Right atrium auricular region (tissue), 2 donors: ENCODE measurements around the gene CHD9. TPM values are rescaled to one million over a fixed set of nuclear protein-coding genes. Genes with fewer than 3 reads are reported as not detected.

ENCODE experiments used
- DNase-seq: peaks from one replicate; pipeline ENCODE4 v3.0.0-alpha.2; 2019; ENCODE audit warnings: low spot score
- H3K27ac ChIP-seq, 2 donors: fragments of 200-600 bp; sonication (generic); 1 replicate in 1 of 2; 2 replicates in 1 of 2; pipeline ENCODE4 v1.5.1; 2016 to 2019
- H3K27me3 ChIP-seq, 2 donors: fragments of 200-600 bp; sonication (generic); one replicate each; pipeline versions ENCODE4 v1.5.1 to v1.6.0; 2017 to 2019
- H3K36me3 ChIP-seq: fragments of 200-600 bp; sonication (generic); one replicate; pipeline ENCODE4 v1.5.1; 2016
- H3K4me1 ChIP-seq, 2 donors: fragments of 200-600 bp; sonication (generic); one replicate each; pipeline versions ENCODE4 v1.5.1 to v1.6.0; 2017 to 2019
- H3K4me3 ChIP-seq, 2 donors: fragments of 200-600 bp; sonication (generic); 1 replicate in 1 of 2; 2 replicates in 1 of 2; pipeline ENCODE4 v1.5.1; 2017 to 2019; ENCODE audit warnings: mild to moderate bottlenecking in 1 of 2, moderate library complexity in 1 of 2
- H3K9me3 ChIP-seq, 2 donors: fragments of 200-600 bp; sonication (generic); one replicate each; pipeline ENCODE4 v1.5.1; 2019
- CTCF ChIP-seq, 2 donors: fragments of 200-600 bp; sonication (generic); IDR thresholded peaks; one replicate each; pipeline ENCODE4 v1.5.1; 2019; ENCODE audit warnings: antibody characterized with exemption in 2 of 2
- total RNA-seq, 2 donors: library from RNA; depleted of rRNA; stranded (reverse); fragments of >200 nt; gene quantifications; one replicate each; pipeline ENCODE4 v1.1.0, GENCODE V29; 2016

The CHD9 gene
- total RNA-seq, 2 donors from 2014 or later, result 49.8 to 54.1 TPM

- no peaks in the 10 kb centered on the region for H3K27me3 ChIP-seq
- no peak overlapping the region for H3K4me3 ChIP-seq
- no peak for TF ChIP-seq CTCF (IDR thresholded peaks at IDR 0.05)
- no peak for DNase-seq
- H3K4me1 ChIP-seq, result peaks cover 0 to 84% of the 10 kb centered on the region in 2 donors
- H3K36me3 ChIP-seq, result no peaks in the 10 kb centered on the region
- no peaks in the 10 kb centered on the region for H3K9me3 ChIP-seq
- peak overlapping the region; percentile 52 to 78 for H3K27ac ChIP-seq
These were observed 30.0 kb downstream of the CHD9 start for GRCh38 chr16:53084746-53085334.

GRCh38 chr16:53085369-53085843 lies 30.6 kb downstream of the CHD9 start:
- peaks cover 0 to 84% of the 10 kb centered on the region in 2 donors for H3K4me1 ChIP-seq
- no peaks in the 10 kb centered on the region for H3K36me3 ChIP-seq
- no peaks in the 10 kb centered on the region for H3K9me3 ChIP-seq
- no peak for TF ChIP-seq CTCF (IDR thresholded peaks at IDR 0.05)
- H3K4me3 ChIP-seq, result no peak overlapping the region
- DNase-seq, result no peak
- H3K27me3 ChIP-seq, result no peaks in the 10 kb centered on the region
- peak overlapping the region; percentile 52 to 78 for H3K27ac ChIP-seq

GRCh38 chr16:53085931-53086421 lies 31.2 kb downstream of the CHD9 start:
- Histone ChIP-seq H3K27me3 (no peaks in the 10 kb centered on the region), H3K36me3 (no peaks in the 10 kb centered on the region), H3K4me3 (no peak overlapping the region), H3K27ac (peak overlapping the region; percentile 52 to 78), H3K4me1 (peaks cover 0 to 85% of the 10 kb centered on the region in 2 donors), H3K9me3 (no peaks in the 10 kb centered on the region)
- DNase-seq, result no peak
- TF ChIP-seq CTCF (IDR thresholded peaks at IDR 0.05), result no peak

GRCh38 chr16:53087101-53087500 lies 32.3 kb downstream of the CHD9 start:
- peak overlapping the region; percentile 52 to 78 for H3K27ac ChIP-seq
- H3K4me1 ChIP-seq, result peaks cover 4 to 89% of the 10 kb centered on the region in 2 donors
- no peak for DNase-seq
- no peaks in the 10 kb centered on the region for H3K36me3 ChIP-seq
- no peak overlapping the region for H3K4me3 ChIP-seq
- TF ChIP-seq CTCF (IDR thresholded peaks at IDR 0.05), result no peak
- H3K9me3 ChIP-seq, result no peaks in the 10 kb centered on the region
- no peaks in the 10 kb centered on the region for H3K27me3 ChIP-seq

GRCh38 chr16:53089434-53090285 lies 34.9 kb downstream of the CHD9 start:
- Histone ChIP-seq H3K27ac (peak overlapping the region; percentile 71 to 86), H3K9me3 (no peaks in the 10 kb centered on the region), H3K36me3 (no peaks in the 10 kb centered on the region), H3K4me1 (peaks cover 4 to 89% of the 10 kb centered on the region in 2 donors), H3K27me3 (no peaks in the 10 kb centered on the region), H3K4me3 (no peak overlapping the region)
- DNase-seq, result no peak
- TF ChIP-seq CTCF (IDR thresholded peaks at IDR 0.05), result no peak
